IPS-11a (cell line): ENCODE data around the gene MYOZ2.

Source experiments
- H3K4me3 ChIP-seq: one replicate; pipeline ENCODE4 v1.5.1; 2013; ENCODE audit warnings: low read depth, low read length, control low read depth

The MYOZ2 gene

GRCh38 chr4:119237201-119237600 is 101.6 kb downstream of the MYOZ2 start:
- H3K4me3 ChIP-seq, result no peak overlapping the region
